Measurements from ENCODE around the gene CELSR3. TPM values are rescaled to one million over a fixed set of nuclear protein-coding genes. Genes with fewer than 3 reads are reported as not detected.

CELSR3 gene
- total RNA-seq, 1 donor from 2014 or later = 0.22 TPM

GRCh38 chr3:48592519-48593087, 70.1 kb downstream of the CELSR3 start:
- no peak for DNase-seq (ENCODE audit: low spot score)
- intact Hi-C loops (cut with DNase I) = no loop called here

GRCh38 chr3:48591886-48592518, 70.7 kb downstream of the CELSR3 start:
- intact Hi-C loops (cut with DNase I) = no loop called here
- no peak for DNase-seq (ENCODE audit: low spot score)

- intact Hi-C loops (cut with DNase I) = no loop called here
- no peak for DNase-seq (ENCODE audit: low spot score)
Measured at GRCh38 chr3:48591436-48591835, 71.2 kb downstream of the CELSR3 start.

- intact Hi-C loops (cut with DNase I) = no loop called here
- DNase-seq (ENCODE audit: low spot score) = no peak
Measured at GRCh38 chr3:48588230-48588629, 74.5 kb downstream of the CELSR3 start.

- intact Hi-C loops (cut with DNase I) = no loop called here
Measured at GRCh38 chr3:48587686-48588085, 75.0 kb downstream of the CELSR3 start.

More at GRCh38 chr3:48587686-48588085, 75.0 kb downstream of the CELSR3 start:
- no peak for DNase-seq (ENCODE audit: low spot score)

Small RNA genes within 50 kb of the gene (microRNA-seq; reads per million reads assigned to microRNA genes)
- not detected for gene MIR4793

Other genes starting within 250 kb of the CELSR3 start
- gene PLXNB1, start 232.8 kb downstream of the CELSR3 start, total RNA-seq = 43.4 TPM
- 8.9 TPM for gene CCDC51, start 222.8 kb downstream of the CELSR3 start, total RNA-seq
- gene TMA7, start 222.6 kb downstream of the CELSR3 start, total RNA-seq = 192 TPM
- 4.1 TPM for gene ATRIP, start 216.1 kb downstream of the CELSR3 start, total RNA-seq
- gene SHISA5, start 158.7 kb downstream of the CELSR3 start, total RNA-seq = 47.8 TPM
- 1.5 TPM for gene PFKFB4, start 106.1 kb downstream of the CELSR3 start, total RNA-seq
- gene UCN2, start 99.1 kb downstream of the CELSR3 start, total RNA-seq = 0.48 TPM
- 26.5 TPM for gene COL7A1, start 67.6 kb downstream of the CELSR3 start, total RNA-seq
- gene UQCRC1, start 53.2 kb downstream of the CELSR3 start, total RNA-seq = 753 TPM
- not detected for gene TMEM89, start 41.1 kb downstream of the CELSR3 start, total RNA-seq
- 8.9 TPM for gene SLC26A6, start 27.4 kb downstream of the CELSR3 start, total RNA-seq
- 22.5 TPM for gene NCKIPSD, start 23.0 kb upstream of the CELSR3 start, total RNA-seq
- gene IP6K2, start 54.3 kb upstream of the CELSR3 start, total RNA-seq = 23.9 TPM
- gene PRKAR2A, start 185.0 kb upstream of the CELSR3 start, total RNA-seq = 48.1 TPM
- 36.7 TPM for gene SLC25A20, start 236.0 kb upstream of the CELSR3 start, total RNA-seq